Ectodermal cell (in vitro differentiated cells): ENCODE measurements around the gene DLG1.
"Not testable (repeated sequence)": the region's sequence is repeated elsewhere in the genome, so short reads cannot be mapped to it uniquely, and the experiment has no call there.

ENCODE experiments used
- H3K27ac ChIP-seq: 2 replicates; pipeline ENCODE4 v1.7.0; 2013; ENCODE audit warnings: mild to moderate bottlenecking, low read depth, low read length; ENCODE audit not compliant: insufficient read depth, poor library complexity, severe bottlenecking
- H3K27me3 ChIP-seq: 2 replicates; pipeline ENCODE4 v1.7.0; 2013; ENCODE audit warnings: mild to moderate bottlenecking, low read length; ENCODE audit not compliant: insufficient read depth, control insufficient read depth, poor library complexity, severe bottlenecking
- H3K36me3 ChIP-seq: one replicate; pipeline ENCODE4 v1.7.0; 2013; ENCODE audit warnings: low read length; ENCODE audit not compliant: control insufficient read depth, insufficient read depth
- H3K4me1 ChIP-seq: one replicate; pipeline ENCODE4 v1.7.0; 2013; ENCODE audit warnings: low read length; ENCODE audit not compliant: control insufficient read depth, insufficient read depth
- H3K4me3 ChIP-seq: 2 replicates; pipeline ENCODE4 v1.7.0; 2013; ENCODE audit warnings: low read depth, low read length, control low read depth; ENCODE audit not compliant: insufficient read depth
- H3K9me3 ChIP-seq: 2 replicates; pipeline ENCODE4 v1.7.0; 2013; ENCODE audit warnings: mild to moderate bottlenecking, low read length, moderate library complexity; ENCODE audit not compliant: control insufficient read depth
- WGBS, 2 experiments: methylation state at CpG; one replicate each; pipeline ENCODE4 v1.1.7; 2013; ENCODE audit warnings: missing lambda C conversion rate in 2 of 2; 5-methylcytosine and 5-hydroxymethylcytosine counted together

DLG1 gene

GRCh38 chr3:197292648-197293047 is 5.8 kb downstream of the DLG1 start:
- Histone ChIP-seq H3K9me3 (no peaks in the 10 kb centered on the region), H3K36me3 (peaks cover 19% of the 10 kb centered on the region), H3K27me3 (no peaks in the 10 kb centered on the region), H3K4me1 (peaks cover 13% of the 10 kb centered on the region), H3K27ac (no peak overlapping the region), H3K4me3 (no peak overlapping the region)
- WGBS, 2 experiments = 92 to 93% methylated on average over 1 of the region's 1 CpG

- Histone ChIP-seq H3K9me3 (no peaks in the 10 kb centered on the region), H3K27me3 (no peaks in the 10 kb centered on the region), H3K36me3 (peaks cover 22% of the 10 kb centered on the region), H3K4me3 (no peak overlapping the region), H3K27ac (no peak overlapping the region), H3K4me1 (peaks cover 13% of the 10 kb centered on the region)
- WGBS, 2 experiments = 94% methylated on average over 6 to 8 of the region's 8 CpGs
Measured at GRCh38 chr3:197292083-197292646, 6.2 kb downstream of the DLG1 start.

GRCh38 chr3:197289726-197290125 is 8.7 kb downstream of the DLG1 start:
- Histone ChIP-seq H3K36me3 (peaks cover 22% of the 10 kb centered on the region), H3K4me1 (no peaks in the 10 kb centered on the region), H3K9me3 (no peaks in the 10 kb centered on the region), H3K27ac (no peak overlapping the region), H3K27me3 (no peaks in the 10 kb centered on the region), H3K4me3 (no peak overlapping the region)

- H3K4me1 ChIP-seq = no peaks in the 10 kb centered on the region
- peaks cover 24% of the 10 kb centered on the region for H3K36me3 ChIP-seq
- no peak overlapping the region for H3K27ac ChIP-seq
- H3K4me3 ChIP-seq = no peak overlapping the region
- 93 to 94% methylated on average over 2 of the region's 2 CpGs for WGBS, 2 experiments
- H3K27me3 ChIP-seq = no peaks in the 10 kb centered on the region
- no peaks in the 10 kb centered on the region for H3K9me3 ChIP-seq
Measured at GRCh38 chr3:197286678-197287077, 11.7 kb downstream of the DLG1 start.

- H3K27ac ChIP-seq = no peak overlapping the region
- no peak overlapping the region for H3K4me3 ChIP-seq
- H3K27me3 ChIP-seq = no peaks in the 10 kb centered on the region
- no peaks in the 10 kb centered on the region for H3K9me3 ChIP-seq
- 96 to 98% methylated on average over 2 of the region's 2 CpGs for WGBS, 2 experiments
- peaks cover 35% of the 10 kb centered on the region for H3K36me3 ChIP-seq
- no peaks in the 10 kb centered on the region for H3K4me1 ChIP-seq
Measured at GRCh38 chr3:197285557-197285956, 12.9 kb downstream of the DLG1 start.

- H3K9me3 ChIP-seq = no peaks in the 10 kb centered on the region
- H3K27me3 ChIP-seq = no peaks in the 10 kb centered on the region
- H3K4me1 ChIP-seq = no peaks in the 10 kb centered on the region
- H3K36me3 ChIP-seq = peaks cover 28% of the 10 kb centered on the region
- H3K4me3 ChIP-seq = no peak overlapping the region
- 100% methylated on average over 1 of the region's 2 CpGs for WGBS, 2 experiments
- no peak overlapping the region for H3K27ac ChIP-seq
Measured at GRCh38 chr3:197283045-197283444, 15.4 kb downstream of the DLG1 start.

- Histone ChIP-seq H3K27me3 (no peaks in the 10 kb centered on the region), H3K4me3 (no peak overlapping the region), H3K4me1 (no peaks in the 10 kb centered on the region), H3K36me3 (peaks cover 20% of the 10 kb centered on the region), H3K27ac (no peak overlapping the region), H3K9me3 (no peaks in the 10 kb centered on the region)
- 91 to 97% methylated on average over 1 of the region's 1 CpG for WGBS, 2 experiments
Measured at GRCh38 chr3:197281849-197282248, 16.6 kb downstream of the DLG1 start.

GRCh38 chr3:197280156-197280555 is 18.3 kb downstream of the DLG1 start:
- H3K9me3 ChIP-seq = no peaks in the 10 kb centered on the region

GRCh38 chr3:197278933-197279332 is 19.5 kb downstream of the DLG1 start:
- no peak overlapping the region for H3K27ac ChIP-seq
- H3K4me1 ChIP-seq = no peaks in the 10 kb centered on the region
- no peak overlapping the region for H3K4me3 ChIP-seq
- no peaks in the 10 kb centered on the region for H3K9me3 ChIP-seq
- H3K27me3 ChIP-seq = no peaks in the 10 kb centered on the region
- peaks cover 24% of the 10 kb centered on the region for H3K36me3 ChIP-seq

More at GRCh38 chr3:197280156-197280555, 18.3 kb downstream of the DLG1 start:
- no peaks in the 10 kb centered on the region for H3K27me3 ChIP-seq
- H3K27ac ChIP-seq = no peak overlapping the region
- no peaks in the 10 kb centered on the region for H3K4me1 ChIP-seq
- peaks cover 24% of the 10 kb centered on the region for H3K36me3 ChIP-seq
- no peak overlapping the region for H3K4me3 ChIP-seq

- H3K4me1 ChIP-seq, H3K4me3 ChIP-seq, H3K9me3 ChIP-seq, H3K27me3 ChIP-seq, H3K27ac ChIP-seq: not testable (repeated sequence)
- 92 to 95% methylated on average over 8 of the region's 8 CpGs for WGBS, 2 experiments
- peaks cover 19% of the 10 kb centered on the region for H3K36me3 ChIP-seq
Measured at GRCh38 chr3:197276808-197277207, 21.6 kb downstream of the DLG1 start.
